Right atrium auricular region (tissue), 2 donors: ENCODE data around the gene GABARAPL1. TPM values are rescaled to one million over a fixed set of nuclear protein-coding genes. Genes with fewer than 3 reads are reported as not detected.

Experiments
- total RNA-seq, 2 donors: library from RNA; depleted of rRNA; stranded (reverse); fragments of >200 nt; gene quantifications; one replicate each; pipeline ENCODE4 v1.1.0, GENCODE V29; 2016

GABARAPL1 gene
- total RNA-seq, 2 donors from 2014 or later: 180 to 335 TPM

Other genes with a start within 250 kb of the GABARAPL1 start
- 1 to 10 TPM in 1 of 2 donors, under 1 TPM in 1; 0.47 to 1.3 TPM for gene CLEC12A, start 241.5 kb upstream of the GABARAPL1 start, total RNA-seq
- not detected for gene CLEC1B, start 213.8 kb upstream of the GABARAPL1 start, total RNA-seq
- not detected for gene CLEC12B, start 202.2 kb upstream of the GABARAPL1 start, total RNA-seq
- not detected for gene CLEC9A, start 182.2 kb upstream of the GABARAPL1 start, total RNA-seq
- gene CLEC1A, start 113.9 kb upstream of the GABARAPL1 start, total RNA-seq: 1 to 10 TPM in 1 of 2 donors, under 1 TPM in 1; 0.93 to 2.8 TPM
- gene CLEC7A, start 82.7 kb upstream of the GABARAPL1 start, total RNA-seq: 1 to 10 TPM; 4.2 to 7.9 TPM
- gene OLR1, start 40.7 kb upstream of the GABARAPL1 start, total RNA-seq: 1 to 10 TPM; 1.6 to 2.5 TPM
- under 1 TPM in 1 of 2 donors, not detected in 1; 0.51 TPM for gene TMEM52B, start 33.8 kb upstream of the GABARAPL1 start, total RNA-seq
- under 1 TPM; 0.82 to 0.94 TPM for gene KLRD1, start 95.0 kb downstream of the GABARAPL1 start, total RNA-seq
- gene KLRK1, start 177.2 kb downstream of the GABARAPL1 start, total RNA-seq: under 1 TPM; 0.28 to 0.59 TPM
- gene KLRC4, start 196.9 kb downstream of the GABARAPL1 start, total RNA-seq: not detected
- not detected for gene KLRC3, start 207.7 kb downstream of the GABARAPL1 start, total RNA-seq
- gene KLRC2, start 223.1 kb downstream of the GABARAPL1 start, total RNA-seq: not detected
- gene KLRC1, start 240.5 kb downstream of the GABARAPL1 start, total RNA-seq: under 1 TPM in 1 of 2 donors, not detected in 1; 0.24 TPM